Liver (tissue), 9 donors: Measurements from ENCODE around the gene UGT2B11. TPM values are rescaled to one million over a fixed set of nuclear protein-coding genes. Genes with fewer than 3 reads are reported as not detected.

Experiments used
- DNase-seq: peaks from one replicate; pipeline ENCODE4 v3.0.0-alpha.2; 2017; ENCODE audit warnings: low spot score
- H3K27ac ChIP-seq, 2 donors: one replicate each; pipeline ENCODE4 v1.7.0; 2013; ENCODE audit warnings: inconsistent platforms in 2 of 2, low read length in 2 of 2, control low read depth in 1 of 2, low read depth in 1 of 2, mild to moderate bottlenecking in 1 of 2
- H3K27me3 ChIP-seq, 4 donors: one replicate each; pipeline versions ENCODE4 v1.6.1 to v1.7.0; 2013; ENCODE audit warnings: low read length in 3 of 4, inconsistent platforms in 1 of 4, mild to moderate bottlenecking in 1 of 4, moderate library complexity in 1 of 4; ENCODE audit not compliant: control insufficient read depth in 4 of 4, insufficient read depth in 4 of 4
- H3K36me3 ChIP-seq, 4 donors: one replicate each; pipeline versions ENCODE4 v1.6.1 to v1.7.0; 2013; ENCODE audit warnings: low read length in 3 of 4, mild to moderate bottlenecking in 3 of 4, low read depth in 1 of 4, moderate library complexity in 1 of 4; ENCODE audit not compliant: control insufficient read depth in 4 of 4, insufficient read depth in 3 of 4
- H3K4me1 ChIP-seq, 4 donors: one replicate each; pipeline versions ENCODE4 v1.6.1 to v1.7.0; 2013; ENCODE audit warnings: low read length in 3 of 4, mild to moderate bottlenecking in 3 of 4, moderate library complexity in 1 of 4; ENCODE audit not compliant: control insufficient read depth in 4 of 4, insufficient read depth in 4 of 4
- H3K4me3 ChIP-seq, 3 donors: one replicate each; pipeline versions ENCODE4 v1.6.1 to v1.7.0; 2013; ENCODE audit warnings: low read length in 3 of 3, control low read depth in 1 of 3, low read depth in 1 of 3, mild to moderate bottlenecking in 1 of 3
- H3K9ac ChIP-seq, 2 donors: one replicate each; pipeline ENCODE4 v1.7.0; 2013; ENCODE audit warnings: low read length in 2 of 2, mild to moderate bottlenecking in 2 of 2, moderate library complexity in 2 of 2, control low read depth in 1 of 2, low read depth in 1 of 2
- H3K9me3 ChIP-seq, 4 donors: one replicate each; pipeline versions ENCODE4 v1.6.1 to v1.7.0; 2013; ENCODE audit warnings: low read length in 3 of 4; ENCODE audit not compliant: control insufficient read depth in 4 of 4
- CTCF ChIP-seq: fragments of 150-350 bp; IDR thresholded peaks from 2 replicates; pipeline ENCODE4 v1.5.1; 2017; ENCODE audit warnings: improper control_type of control experiment, low read depth, low read length; ENCODE audit not compliant: missing input control
- HNF4A ChIP-seq, 2 donors: conservative IDR thresholded peaks; 2 replicates each; pipeline ENCODE4 v1.6.1; 2016; ENCODE audit warnings: antibody characterized with exemption in 2 of 2, mild to moderate bottlenecking in 2 of 2
- NR2F2 ChIP-seq: IDR thresholded peaks from 2 replicates; pipeline ENCODE4 v1.6.1; 2016; ENCODE audit warnings: antibody characterized with exemption
- YY1 ChIP-seq: IDR thresholded peaks from 2 replicates; pipeline ENCODE4 v1.6.1; 2016; ENCODE audit warnings: antibody characterized with exemption, mild to moderate bottlenecking
- WGBS: extraction: QIAGEN DNeasy Blood & Tissue Kit; methylation state at CpG from one replicate; pipeline ENCODE4 v1.1.7; 2013; 5-methylcytosine and 5-hydroxymethylcytosine counted together
- polyA plus RNA-seq, 2 donors: library from polyadenylated mRNA; stranded (reverse) in 1 of 2; unstranded in 1 of 2; fragments of 200-250 nt in 1 of 2; fragments of >200 nt in 1 of 2; fragmentation: Nextera tagmentation in 1 of 2; extraction: Ambion mirVana in 1 of 2; gene quantifications; one replicate each; pipeline versions ENCODE4 v1.2.1 to v1.2.3, GENCODE V29; 2013 to 2015
- total RNA-seq, 2 donors: library from RNA; depleted of rRNA; stranded (reverse); fragments of >200 nt; gene quantifications; one replicate each; pipeline ENCODE4 v1.2.3, GENCODE V29; 2014
- TF ChIP-seq, protein P1 (sequence below): IDR thresholded peaks from 2 replicates; pipeline ENCODE4 v1.6.1; 2016; ENCODE audit warnings: antibody characterized with exemption
- donor health status: healthy.
- donor health status: healthy.
- donor health status: healthy.
- donor health status: healthy.
- donor health status: healthy.

The UGT2B11 gene
- total and polyA plus RNA-seq, 4 donors, result 0.05 to 3.3 (median 0.70) TPM

DNA sequence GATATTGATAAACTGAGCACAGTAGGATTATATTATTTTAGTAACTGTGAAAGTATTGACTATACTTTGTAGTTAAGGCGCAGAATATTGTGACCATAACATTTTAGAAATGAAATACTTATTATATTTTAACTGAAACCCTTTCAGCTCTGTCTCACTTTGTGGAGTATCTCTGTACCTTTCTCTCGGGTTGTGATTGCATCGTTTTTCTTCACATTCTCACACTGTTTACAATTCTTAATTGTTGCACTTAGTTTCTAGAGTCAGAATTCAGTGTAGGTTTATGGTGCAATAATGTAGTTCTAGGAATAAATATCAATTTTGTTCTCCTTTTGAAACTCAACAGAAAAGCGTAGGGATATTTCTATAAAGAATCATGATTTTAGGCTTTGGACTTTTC lies 60.5 kb downstream of the UGT2B11 start:
- WGBS, result 79% methylated on average over 4 of the region's 4 CpGs

More for the DNA sequence above, 60.5 kb downstream of the UGT2B11 start:
- no peaks in the 10 kb centered on the region for H3K36me3 ChIP-seq
- H3K27ac ChIP-seq, result no peak overlapping the region
- H3K4me1 ChIP-seq, result peaks cover 0 to 7% (median 3%) of the 10 kb centered on the region in 4 donors
- no peaks in the 10 kb centered on the region for H3K9me3 ChIP-seq
- no peak for DNase-seq
- no peak overlapping the region for H3K4me3 ChIP-seq
- TF ChIP-seq, protein P1, sequence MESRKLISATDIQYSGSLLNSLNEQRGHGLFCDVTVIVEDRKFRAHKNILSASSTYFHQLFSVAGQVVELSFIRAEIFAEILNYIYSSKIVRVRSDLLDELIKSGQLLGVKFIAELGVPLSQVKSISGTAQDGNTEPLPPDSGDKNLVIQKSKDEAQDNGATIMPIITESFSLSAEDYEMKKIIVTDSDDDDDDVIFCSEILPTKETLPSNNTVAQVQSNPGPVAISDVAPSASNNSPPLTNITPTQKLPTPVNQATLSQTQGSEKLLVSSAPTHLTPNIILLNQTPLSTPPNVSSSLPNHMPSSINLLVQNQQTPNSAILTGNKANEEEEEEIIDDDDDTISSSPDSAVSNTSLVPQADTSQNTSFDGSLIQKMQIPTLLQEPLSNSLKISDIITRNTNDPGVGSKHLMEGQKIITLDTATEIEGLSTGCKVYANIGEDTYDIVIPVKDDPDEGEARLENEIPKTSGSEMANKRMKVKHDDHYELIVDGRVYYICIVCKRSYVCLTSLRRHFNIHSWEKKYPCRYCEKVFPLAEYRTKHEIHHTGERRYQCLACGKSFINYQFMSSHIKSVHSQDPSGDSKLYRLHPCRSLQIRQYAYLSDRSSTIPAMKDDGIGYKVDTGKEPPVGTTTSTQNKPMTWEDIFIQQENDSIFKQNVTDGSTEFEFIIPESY, result no peak
- no peak for TF ChIP-seq NR2F2
- no peak for TF ChIP-seq HNF4A (conservative IDR thresholded peaks at IDR 0.05)
- TF ChIP-seq CTCF, result no peak
- no peak for TF ChIP-seq YY1
- H3K27me3 ChIP-seq, result no peaks in the 10 kb centered on the region
- no peak overlapping the region for H3K9ac ChIP-seq

Other genes with a start within 250 kb of the UGT2B11 start
- 100 to 1,000 TPM in 1 of 2 donors, 1 to 10 TPM in 1; 5.9 to 185 TPM for gene UGT2B7, start 118.3 kb downstream of the UGT2B11 start, total RNA-seq
- gene UGT2B7, start 118.3 kb downstream of the UGT2B11 start, polyA plus RNA-seq, result 100 to 1,000 TPM; 143 to 198 TPM
- gene UGT2B28, start 65.7 kb upstream of the UGT2B11 start, total RNA-seq, result not detected
- gene UGT2B28, start 65.7 kb upstream of the UGT2B11 start, polyA plus RNA-seq, result not detected